Activated CD4-positive, alpha-beta T cell treated with anti-CD3 and anti-CD28 coated beads, Interleukin-2, amount 50 U/mL, for 48 hours (primary cell): ENCODE data around the gene RCOR3.
"Not testable (repeated sequence)": the region's sequence is repeated elsewhere in the genome, so short reads cannot be mapped to it uniquely, and the experiment has no call there.

ENCODE experiments used
- DNase-seq, 2 experiments: peaks; one replicate each; pipeline ENCODE4 v3.0.0-alpha.2; 2020

RCOR3 gene

GRCh38 chr1:211260141-211261107, 1.3 kb downstream of the RCOR3 start:
- peak; percentile 71 to 77 for DNase-seq

- no peak for DNase-seq
Observed at GRCh38 chr1:211261229-211261628, 2.1 kb downstream of the RCOR3 start.

GRCh38 chr1:211263022-211263421, 3.9 kb downstream of the RCOR3 start:
- DNase-seq: not testable (repeated sequence)

GRCh38 chr1:211267204-211267857, 8.2 kb downstream of the RCOR3 start:
- DNase-seq: no peak

- DNase-seq: no peak
Observed at GRCh38 chr1:211279340-211279739, 20.2 kb downstream of the RCOR3 start.

GRCh38 chr1:211280910-211281309, 21.7 kb downstream of the RCOR3 start:
- DNase-seq: no peak

- no peak for DNase-seq
Observed at GRCh38 chr1:211281320-211282022, 22.3 kb downstream of the RCOR3 start.

GRCh38 chr1:211282023-211282373, 22.8 kb downstream of the RCOR3 start:
- no peak for DNase-seq

GRCh38 chr1:211285196-211285595, 26.0 kb downstream of the RCOR3 start:
- DNase-seq: no peak

- DNase-seq: no peak
Observed at GRCh38 chr1:211287218-211287617, 28.1 kb downstream of the RCOR3 start.

- no peak for DNase-seq
Observed at GRCh38 chr1:211292411-211292810, 33.2 kb downstream of the RCOR3 start.

- DNase-seq: no peak
Observed at GRCh38 chr1:211296396-211296795, 37.2 kb downstream of the RCOR3 start.

- peak; percentile 47 to 63 for DNase-seq
Observed at GRCh38 chr1:211305044-211305443, 45.9 kb downstream of the RCOR3 start.

- DNase-seq: no peak
Observed at GRCh38 chr1:211309617-211310016, 50.5 kb downstream of the RCOR3 start.

- no peak for DNase-seq
Observed at GRCh38 chr1:211313392-211313791, 54.2 kb downstream of the RCOR3 start.

GRCh38 chr1:211318576-211319280, 59.6 kb downstream of the RCOR3 start:
- DNase-seq: no peak

GRCh38 chr1:211319892-211320291, 60.7 kb downstream of the RCOR3 start:
- no peak for DNase-seq

- DNase-seq: no peak
Observed at GRCh38 chr1:211320980-211321379, 61.8 kb downstream of the RCOR3 start.

- DNase-seq: not testable (repeated sequence)
Observed at GRCh38 chr1:211321646-211322045, 62.5 kb downstream of the RCOR3 start.

GRCh38 chr1:211323156-211324063, 64.2 kb downstream of the RCOR3 start:
- DNase-seq: peak; percentile 62 to 73

- DNase-seq: no peak
Observed at GRCh38 chr1:211324992-211325775, 66.0 kb downstream of the RCOR3 start.
